PC-3 (cell line): ENCODE results near the gene OVCA2. TPM values are rescaled to one million over a fixed set of nuclear protein-coding genes. Genes with fewer than 3 reads are reported as not detected.

Experiments used
- ATAC-seq: fragments of 200-7000 bp; cut with Tn5 transposase; 2 replicates; pipeline ENCODE4 v1.9.1; 2020; ENCODE audit warnings: mild to moderate bottlenecking, moderate library complexity
- BruUV-seq: library from RNA; stranded (reverse); fragments of 400-500 nt; replicated peaks from 2 replicates; lab custom pipeline; 2021; lab: Mats Ljungman, UMichigan
- CTCF ChIA-PET: fragments of 300-600 bp; sonication (Branson Sonifier 250); formaldehyde crosslinking; loops from one replicate; lab custom pipeline; 2022; ENCODE audit warnings: antibody characterized with exemption; lab: Charles Lee
- POLR2A ChIA-PET: fragments of 300-600 bp; sonication (Branson Sonifier 250); formaldehyde crosslinking; loops from one replicate; lab custom pipeline; 2022; ENCODE audit warnings: antibody characterized with exemption; ENCODE audit not compliant: unreplicated experiment; lab: Charles Lee
- DNase-seq: peaks from one replicate; pipeline ENCODE4 v3.0.0-alpha.2; 2015
- H2AFZ ChIP-seq: fragments of 300-600 bp; sonication (generic); 2 replicates; pipeline ENCODE4 v1.6.0; 2016; ENCODE audit warnings: antibody characterized with exemption, low read length
- H3F3A ChIP-seq: fragments of 300-600 bp; sonication (generic); one replicate; pipeline ENCODE4 v1.6.0; 2017; ENCODE audit warnings: antibody characterized with exemption, low read length, control low read depth, mild to moderate bottlenecking; ENCODE audit not compliant: unreplicated experiment
- H3K27ac ChIP-seq: fragments of 300-600 bp; sonication (generic); 2 replicates; pipeline ENCODE4 v1.5.1; 2016; ENCODE audit warnings: mild to moderate bottlenecking, low read length
- H3K27me3 ChIP-seq: fragments of 300-600 bp; sonication (generic); 2 replicates; pipeline ENCODE4 v1.6.1; 2016; ENCODE audit warnings: low read length, mixed read lengths
- H3K36me3 ChIP-seq: fragments of 300-600 bp; sonication (generic); 2 replicates; pipeline ENCODE4 v1.6.1; 2016; ENCODE audit warnings: low read depth, mixed run types, low read length, mixed read lengths
- H3K4me1 ChIP-seq: fragments of 300-600 bp; sonication (generic); 2 replicates; pipeline ENCODE4 v1.5.1; 2016; ENCODE audit warnings: low read length; ENCODE audit not compliant: insufficient read depth
- H3K4me2 ChIP-seq: fragments of 300-600 bp; sonication (generic); 2 replicates; pipeline ENCODE4 v1.6.0; 2016; ENCODE audit warnings: low read length
- H3K4me3 ChIP-seq: fragments of 300-600 bp; sonication (generic); 2 replicates; pipeline ENCODE4 v1.5.1; 2016; ENCODE audit warnings: mild to moderate bottlenecking, low read length, mixed read lengths
- H3K79me2 ChIP-seq: fragments of 300-600 bp; sonication (generic); 2 replicates; pipeline ENCODE4 v1.6.1; 2017; ENCODE audit warnings: low read length, mixed read lengths
- H3K9ac ChIP-seq: fragments of 300-600 bp; sonication (generic); 2 replicates; pipeline ENCODE4 v1.6.0; 2016; ENCODE audit warnings: mild to moderate bottlenecking, low read length
- H3K9me2 ChIP-seq: fragments of 300-600 bp; sonication (generic); replicated peaks from 2 replicates; pipeline ENCODE4 v1.6.1; 2016; ENCODE audit warnings: mixed run types, low read length, mixed read lengths
- H3K9me3 ChIP-seq: fragments of 300-600 bp; sonication (generic); 2 replicates; pipeline ENCODE4 v1.6.1; 2016; ENCODE audit warnings: low read length, mixed read lengths
- H4K20me1 ChIP-seq: fragments of 300-600 bp; sonication (generic); 2 replicates; pipeline ENCODE4 v1.6.1; 2016; ENCODE audit warnings: low read length, mixed read lengths
- EZH2 ChIP-seq: fragments of 300-600 bp; sonication (generic); IDR thresholded peaks from one replicate; pipeline ENCODE4 v1.6.1; 2017; ENCODE audit warnings: antibody characterized with exemption, mild to moderate bottlenecking, low read length; ENCODE audit not compliant: unreplicated experiment
- EZH2phosphoT487 ChIP-seq: fragments of 300-600 bp; sonication (generic); IDR thresholded peaks from 2 replicates; pipeline ENCODE4 v1.6.1; 2018; ENCODE audit warnings: mild to moderate bottlenecking, antibody characterized with exemption, low read length, borderline replicate concordance
- intact Hi-C: fragments of 100-400 bp; cut with micrococcal nuclease; formaldehyde crosslinking; loops from 2 replicates; pipeline ENCODE4 v1.9.0; 2023
- total RNA-seq: library from RNA; depleted of rRNA; stranded (reverse); fragments of >200 nt; gene quantifications from 2 replicates; pipeline ENCODE4 v1.2.3, GENCODE V29; 2014
- TF ChIP-seq, protein P1 (sequence below): fragments of 300-600 bp; sonication (generic); conservative IDR thresholded peaks from 2 replicates; pipeline ENCODE4 v1.5.1; 2017; ENCODE audit warnings: antibody characterized with exemption, low read depth, mild to moderate bottlenecking, low read length

The OVCA2 gene
- total RNA-seq, 1 experiment from 2014 or later = 58.6 TPM

DNA sequence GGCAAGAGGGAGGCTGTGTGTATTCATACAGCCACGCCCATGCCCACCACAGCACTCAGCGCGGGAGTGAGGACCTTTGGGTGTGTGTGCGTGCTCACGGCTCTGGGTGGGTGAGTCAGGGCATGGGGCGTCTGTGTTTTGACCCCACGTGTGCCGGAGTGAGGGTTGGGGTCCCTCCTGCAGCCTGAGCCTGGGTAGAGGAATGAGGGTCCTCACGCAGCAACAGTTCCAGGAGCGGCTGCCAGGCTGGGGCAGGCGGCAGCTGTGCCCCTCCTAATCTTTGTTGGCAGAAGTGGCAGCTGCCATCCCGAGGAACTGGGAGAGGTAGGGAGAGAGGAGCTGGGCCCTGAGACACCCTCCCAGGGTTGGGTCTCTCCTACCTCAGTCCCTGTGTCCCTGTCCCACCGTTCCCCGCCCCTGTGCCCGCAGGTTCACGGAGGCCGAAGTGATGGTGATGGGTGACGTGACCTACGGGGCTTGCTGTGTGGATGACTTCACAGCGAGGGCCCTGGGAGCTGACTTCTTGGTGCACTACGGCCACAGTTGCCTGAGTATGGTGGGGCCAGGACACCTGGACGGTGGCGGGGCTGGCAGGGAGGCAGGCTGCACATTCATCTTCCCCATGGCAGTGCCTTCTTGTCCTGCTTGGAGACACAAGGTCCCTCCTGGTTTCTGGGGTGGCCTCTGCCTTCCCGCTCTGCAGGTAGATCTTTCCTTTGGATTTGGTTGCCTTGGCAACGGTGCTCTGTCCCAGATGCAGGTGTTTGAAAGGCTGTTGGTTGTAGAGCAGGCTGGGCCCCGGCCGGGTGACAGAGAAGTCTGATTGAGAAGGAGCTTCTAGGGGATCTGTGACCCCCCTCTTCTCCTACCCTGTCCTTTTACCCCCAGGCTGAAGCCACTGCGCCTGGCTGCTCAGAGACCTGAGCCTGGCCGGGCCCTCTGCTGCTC, 6.0 kb upstream of the OVCA2 start:
- Histone ChIP-seq H3K9me2 (no peaks in the 10 kb centered on the region), H3K4me3 (no peak overlapping the region), H3K79me2 (peaks cover 17% of the 10 kb centered on the region), H3K4me1 (peaks cover 4% of the 10 kb centered on the region; the same call in 1 of the 2 replicates), H3K27me3 (no peaks in the 10 kb centered on the region), H3F3A (no peaks in the 10 kb centered on the region), H3K36me3 (peaks cover 3% of the 10 kb centered on the region; the same call in 1 of the 2 replicates), H3K4me2 (no peak overlapping the region), H2AFZ (no peak overlapping the region), H3K9ac (no peak overlapping the region), H4K20me1 (no peaks in the 10 kb centered on the region), H3K27ac (no peak overlapping the region), H3K9me3 (no peaks in the 10 kb centered on the region)
- TF ChIP-seq, protein P1, sequence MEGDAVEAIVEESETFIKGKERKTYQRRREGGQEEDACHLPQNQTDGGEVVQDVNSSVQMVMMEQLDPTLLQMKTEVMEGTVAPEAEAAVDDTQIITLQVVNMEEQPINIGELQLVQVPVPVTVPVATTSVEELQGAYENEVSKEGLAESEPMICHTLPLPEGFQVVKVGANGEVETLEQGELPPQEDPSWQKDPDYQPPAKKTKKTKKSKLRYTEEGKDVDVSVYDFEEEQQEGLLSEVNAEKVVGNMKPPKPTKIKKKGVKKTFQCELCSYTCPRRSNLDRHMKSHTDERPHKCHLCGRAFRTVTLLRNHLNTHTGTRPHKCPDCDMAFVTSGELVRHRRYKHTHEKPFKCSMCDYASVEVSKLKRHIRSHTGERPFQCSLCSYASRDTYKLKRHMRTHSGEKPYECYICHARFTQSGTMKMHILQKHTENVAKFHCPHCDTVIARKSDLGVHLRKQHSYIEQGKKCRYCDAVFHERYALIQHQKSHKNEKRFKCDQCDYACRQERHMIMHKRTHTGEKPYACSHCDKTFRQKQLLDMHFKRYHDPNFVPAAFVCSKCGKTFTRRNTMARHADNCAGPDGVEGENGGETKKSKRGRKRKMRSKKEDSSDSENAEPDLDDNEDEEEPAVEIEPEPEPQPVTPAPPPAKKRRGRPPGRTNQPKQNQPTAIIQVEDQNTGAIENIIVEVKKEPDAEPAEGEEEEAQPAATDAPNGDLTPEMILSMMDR = no peak
- no peak for TF ChIP-seq EZH2
- no peak for TF ChIP-seq EZH2phosphoT487
- DNase-seq = no peak
- CTCF ChIA-PET = no interaction called here
- no TSS peak for BruUV-seq
- POLR2A ChIA-PET = no interaction called here
- intact Hi-C loops = no loop called here
- no peak for ATAC-seq

DNA sequence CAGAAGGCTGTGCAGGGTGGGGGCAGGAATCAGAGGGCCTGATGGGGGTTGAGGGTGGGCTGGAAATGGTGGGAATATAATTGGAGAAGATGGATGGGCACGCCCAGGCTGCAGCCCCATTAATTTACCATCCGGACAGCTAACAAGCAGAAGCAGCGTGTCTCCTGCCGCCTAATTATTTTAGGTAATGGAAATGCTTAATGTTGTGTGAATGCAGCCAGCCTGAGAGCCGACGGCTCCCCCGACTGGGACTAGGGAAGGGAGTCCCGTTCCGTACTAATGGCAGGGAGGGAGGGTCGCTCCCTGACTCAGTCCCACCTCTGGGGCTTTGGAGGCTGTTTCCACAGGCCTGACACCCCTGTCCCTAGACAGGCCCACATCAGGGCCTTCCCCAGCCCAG, 4.7 kb upstream of the OVCA2 start:
- H3K36me3 ChIP-seq = peaks cover 3% of the 10 kb centered on the region; the same call in 1 of the 2 replicates
- intact Hi-C loops = no loop called here
- DNase-seq (no peak), ATAC-seq (no peak)
- H3K27me3 ChIP-seq = no peaks in the 10 kb centered on the region
- no peaks in the 10 kb centered on the region for H3F3A ChIP-seq
- TF ChIP-seq EZH2 = no peak
- TF ChIP-seq EZH2phosphoT487 = no peak
- TF ChIP-seq, protein P1 = no peak
- peaks cover 6% of the 10 kb centered on the region for H3K79me2 ChIP-seq
- H3K9me2 ChIP-seq = no peaks in the 10 kb centered on the region
- BruUV-seq = no TSS peak
- H3K4me1 ChIP-seq = peaks cover 4% of the 10 kb centered on the region; the same call in 1 of the 2 replicates
- no peak overlapping the region for H2AFZ ChIP-seq
- H3K9me3 ChIP-seq = no peaks in the 10 kb centered on the region
- H3K27ac ChIP-seq = no peak overlapping the region
- no peak overlapping the region for H3K4me2 ChIP-seq
- ChIA-PET POLR2A (no interaction called here), CTCF (no interaction called here)
- H4K20me1 ChIP-seq = no peaks in the 10 kb centered on the region
- no peak overlapping the region for H3K9ac ChIP-seq
- no peak overlapping the region for H3K4me3 ChIP-seq
